CD1c-positive myeloid dendritic cell (primary cell): Measurements from ENCODE around the gene KCNMB2.
"Not testable (repeated sequence)": the region's sequence is repeated elsewhere in the genome, so short reads cannot be mapped to it uniquely, and the experiment has no call there.

Source experiments
- DNase-seq: peaks from one replicate; pipeline ENCODE4 v3.0.0-alpha.2; 2016; ENCODE audit errors: extremely low spot score

The KCNMB2 gene

GRCh38 chr3:178699810-178700209, 163.6 kb downstream of the KCNMB2 start:
- DNase-seq: no peak

DNA sequence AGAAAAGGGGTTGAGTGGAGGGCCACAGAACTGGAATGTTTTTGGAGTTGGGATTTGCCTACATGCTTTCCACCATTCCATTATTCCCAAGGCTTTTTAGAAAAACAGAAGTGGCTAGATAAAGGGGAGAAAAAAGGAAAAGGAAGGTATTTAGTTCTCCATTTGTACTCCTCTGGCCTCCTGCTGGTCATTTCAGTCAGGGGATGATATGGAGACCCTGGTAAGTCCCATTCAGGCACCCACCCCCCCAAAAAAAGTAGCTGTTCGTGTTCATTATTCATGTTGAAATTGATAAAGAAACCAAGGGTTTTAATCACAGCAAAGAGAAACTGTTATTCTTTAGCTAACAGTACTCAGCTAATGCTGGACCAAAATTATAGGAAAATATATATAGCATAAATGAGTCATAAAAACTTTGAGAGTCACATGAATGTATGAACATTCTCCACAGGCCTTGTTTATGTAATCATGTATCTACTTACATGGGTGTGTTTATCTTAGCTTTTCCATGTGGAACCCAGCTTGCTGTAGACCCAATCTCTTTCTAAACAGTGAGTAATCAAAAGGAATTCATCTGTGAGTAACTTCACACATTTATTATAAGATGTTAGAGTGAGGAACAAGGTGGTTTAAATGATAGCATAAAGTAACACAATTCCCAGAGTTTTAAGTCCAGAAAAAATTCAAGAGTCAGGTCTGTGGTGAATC, 167.2 kb downstream of the KCNMB2 start:
- no peak for DNase-seq

GRCh38 chr3:178705925-178706324, 169.7 kb downstream of the KCNMB2 start:
- DNase-seq: no peak

- DNase-seq: no peak
Observed at GRCh38 chr3:178706411-178706810, 170.2 kb downstream of the KCNMB2 start.

DNA sequence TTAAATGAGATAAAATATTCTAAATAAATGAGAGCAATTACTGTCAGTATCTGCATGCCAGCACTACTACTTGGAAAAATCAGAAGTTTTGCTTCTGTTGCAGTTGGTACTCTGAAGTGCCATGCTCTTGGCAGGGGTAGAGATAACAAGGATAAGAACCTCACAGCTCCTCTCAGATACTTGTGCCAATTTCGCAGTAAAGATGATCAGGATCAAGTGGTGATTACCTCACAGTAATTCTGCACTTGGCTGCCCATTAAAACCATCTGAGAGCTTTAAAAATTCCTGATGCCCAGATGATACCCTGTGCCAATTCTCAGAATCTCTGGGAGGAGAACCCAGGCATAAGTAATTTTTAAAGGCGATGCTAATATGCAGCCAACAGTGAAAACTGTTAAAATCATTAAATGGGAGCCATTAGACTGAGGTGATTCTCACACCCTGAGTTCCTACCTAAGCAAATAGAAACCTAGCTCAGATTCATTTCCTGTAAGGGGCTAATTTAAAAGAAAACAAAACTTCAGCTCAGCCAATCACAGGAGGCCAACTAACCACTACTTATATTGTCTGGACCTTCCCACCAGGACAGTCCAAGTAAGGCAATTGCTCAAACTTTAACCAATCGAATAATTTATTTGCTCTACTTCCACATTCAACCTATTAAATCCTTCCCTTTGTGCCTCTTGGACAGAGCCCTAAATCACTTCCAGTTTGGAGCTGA, 171.2 kb downstream of the KCNMB2 start:
- no peak for DNase-seq

DNA sequence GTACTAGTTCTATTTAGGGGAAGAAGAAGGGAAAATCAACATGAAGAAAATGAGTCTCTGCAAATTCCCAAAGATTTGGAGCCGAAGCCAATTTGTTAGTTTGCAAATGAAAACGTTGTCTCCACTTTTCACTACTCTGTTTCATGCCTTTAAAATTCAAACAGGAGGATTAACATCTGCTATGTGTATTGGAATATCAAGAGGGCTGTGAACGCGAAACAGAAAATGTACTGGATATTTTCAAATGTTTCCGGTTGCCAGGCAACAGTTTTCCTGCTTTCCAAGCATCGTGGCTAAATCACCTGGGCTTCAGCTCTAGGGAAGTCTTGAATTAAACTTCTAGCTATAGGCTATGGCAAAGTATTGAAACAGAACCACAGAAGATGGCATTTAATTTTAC, 172.8 kb downstream of the KCNMB2 start:
- DNase-seq: no peak

GRCh38 chr3:178711753-178712152, 175.5 kb downstream of the KCNMB2 start:
- DNase-seq: no peak

- no peak for DNase-seq
Observed at GRCh38 chr3:178712247-178712646, 176.0 kb downstream of the KCNMB2 start.

DNA sequence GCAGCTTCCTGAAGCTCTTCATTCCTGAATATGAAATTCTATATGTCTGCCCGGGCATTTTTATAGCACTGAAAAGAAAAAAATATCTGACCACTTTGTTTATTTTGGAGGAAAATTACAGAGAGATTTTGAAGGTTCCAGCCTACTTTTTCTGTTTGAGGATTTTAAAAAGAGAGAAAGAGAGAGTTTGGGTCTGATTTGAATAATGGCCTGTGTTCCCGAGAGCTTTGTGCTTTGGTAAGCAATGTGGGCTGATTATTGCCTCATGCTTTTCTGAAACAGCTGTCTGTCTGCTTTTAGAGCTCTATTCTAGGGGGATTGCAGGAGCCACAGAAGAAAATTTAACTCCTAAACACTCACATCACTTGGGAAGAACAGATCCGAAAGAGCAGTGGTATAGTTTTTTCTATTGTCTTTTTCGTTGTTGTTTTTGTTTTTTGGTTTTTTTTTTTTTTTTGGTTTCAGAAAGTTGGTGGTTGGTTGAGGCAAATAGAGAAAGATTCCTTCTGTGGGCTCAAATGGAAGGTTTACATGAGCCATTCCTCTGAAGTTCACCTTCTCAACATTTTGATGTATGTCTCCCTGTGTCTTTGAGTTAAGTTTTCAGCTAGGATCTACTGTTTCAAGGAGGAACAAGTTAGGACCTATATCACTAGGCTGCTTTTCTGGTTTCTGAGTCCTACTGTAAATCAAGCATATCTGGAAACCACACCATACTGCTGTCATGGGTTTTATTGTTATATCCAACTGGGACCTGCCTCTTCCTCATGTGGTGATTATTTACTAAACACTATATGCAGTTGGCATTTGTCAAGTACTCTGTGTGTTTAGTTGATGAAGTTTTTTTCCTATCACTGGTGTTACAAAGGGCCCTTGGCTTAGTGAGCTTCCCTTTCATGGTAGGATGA, 178.9 kb downstream of the KCNMB2 start:
- no peak for DNase-seq

GRCh38 chr3:178718995-178719635, 182.9 kb downstream of the KCNMB2 start:
- DNase-seq: no peak

DNA sequence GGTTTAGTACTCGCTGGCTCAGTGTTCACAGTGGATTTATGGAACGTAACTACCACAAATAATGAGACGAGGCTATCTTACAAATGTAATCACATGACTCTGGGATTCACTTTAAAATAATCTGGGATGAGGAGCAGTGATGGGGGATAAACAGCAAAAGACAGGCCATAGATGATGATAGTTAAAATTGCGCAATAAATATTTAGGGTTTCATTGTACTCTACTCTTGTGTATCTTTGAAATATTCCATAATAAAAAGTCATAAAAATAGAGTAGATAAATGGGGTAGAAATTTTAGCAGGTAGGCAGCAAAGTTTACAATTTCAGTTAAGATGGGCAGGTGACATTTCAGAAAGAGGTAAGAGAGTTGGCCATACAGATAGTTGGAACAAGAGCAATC, 196.6 kb downstream of the KCNMB2 start:
- DNase-seq: no peak

DNA sequence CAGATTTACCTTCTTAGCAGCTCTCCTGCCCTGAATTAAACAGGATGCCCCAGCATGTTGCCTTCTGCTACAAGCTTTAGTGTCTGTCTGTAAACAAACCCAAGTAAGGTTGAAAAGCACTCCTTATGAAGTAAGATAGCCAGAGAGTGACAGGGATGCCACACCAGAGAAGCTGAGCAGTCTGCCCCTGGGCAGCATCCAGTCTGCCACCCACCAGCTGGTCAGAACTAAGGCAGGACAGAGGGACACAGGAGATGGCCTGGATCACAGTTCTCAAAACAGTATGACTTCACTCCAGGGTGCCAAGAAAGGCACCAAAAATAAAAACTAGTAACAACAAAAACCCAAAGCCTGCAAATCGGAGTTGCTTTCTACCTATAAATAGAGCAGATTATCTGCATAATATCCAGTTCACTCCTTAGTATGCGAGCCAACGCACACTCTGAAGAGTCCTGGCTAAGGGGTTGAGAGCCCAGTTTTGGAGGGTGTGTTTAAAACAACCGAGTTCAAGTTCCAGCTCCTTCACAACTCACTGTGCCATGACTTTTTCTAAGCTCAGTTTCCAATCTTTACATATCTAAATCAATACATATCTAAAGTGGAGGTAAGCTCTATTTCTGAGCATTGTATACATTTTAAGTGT, 198.9 kb downstream of the KCNMB2 start:
- DNase-seq: no peak

DNA sequence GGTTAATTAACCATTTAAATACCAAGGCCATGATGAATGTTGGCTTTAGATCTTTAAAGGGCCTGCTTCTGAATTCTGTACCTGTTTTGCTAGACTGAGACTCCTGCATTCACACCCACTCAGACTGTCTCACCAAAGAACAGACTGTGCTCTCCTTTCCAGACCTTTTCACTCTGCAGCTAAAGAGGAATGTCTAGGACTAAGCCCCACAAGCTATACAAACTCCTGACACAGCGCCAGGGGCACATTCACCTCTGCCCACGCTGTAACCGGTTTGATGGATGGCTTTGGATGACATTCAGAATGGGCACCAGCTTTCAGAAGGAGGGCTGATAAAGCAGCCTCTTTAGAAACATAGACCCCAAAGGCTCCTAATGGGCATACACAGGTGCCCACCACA, 200.1 kb downstream of the KCNMB2 start:
- no peak for DNase-seq

GRCh38 chr3:178739720-178740119, 203.5 kb downstream of the KCNMB2 start:
- DNase-seq: no peak

GRCh38 chr3:178741020-178741419, 204.8 kb downstream of the KCNMB2 start:
- no peak for DNase-seq

GRCh38 chr3:178743297-178743696, 207.1 kb downstream of the KCNMB2 start:
- no peak for DNase-seq

- not testable (repeated sequence) for DNase-seq
Observed at GRCh38 chr3:178745861-178746655, 209.8 kb downstream of the KCNMB2 start.

DNA sequence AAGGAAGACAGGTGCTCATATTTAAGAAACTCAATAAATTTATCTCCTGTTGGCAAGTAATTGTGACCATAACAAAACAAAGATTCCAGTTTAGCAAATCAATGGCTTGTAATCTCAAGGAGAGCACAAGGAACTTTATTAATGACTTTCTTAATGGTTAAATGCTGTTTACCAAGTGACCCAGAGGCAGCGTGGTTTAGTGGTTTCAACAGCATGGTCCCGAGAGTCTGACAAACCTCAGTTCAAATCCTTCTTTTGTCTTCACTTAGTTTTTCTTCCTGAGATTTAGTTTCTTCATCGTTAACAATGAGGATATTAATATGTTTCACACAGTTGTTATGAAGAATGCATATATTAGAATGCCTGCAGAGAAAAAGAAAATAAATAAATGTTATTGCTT, 212.6 kb downstream of the KCNMB2 start:
- no peak for DNase-seq

DNA sequence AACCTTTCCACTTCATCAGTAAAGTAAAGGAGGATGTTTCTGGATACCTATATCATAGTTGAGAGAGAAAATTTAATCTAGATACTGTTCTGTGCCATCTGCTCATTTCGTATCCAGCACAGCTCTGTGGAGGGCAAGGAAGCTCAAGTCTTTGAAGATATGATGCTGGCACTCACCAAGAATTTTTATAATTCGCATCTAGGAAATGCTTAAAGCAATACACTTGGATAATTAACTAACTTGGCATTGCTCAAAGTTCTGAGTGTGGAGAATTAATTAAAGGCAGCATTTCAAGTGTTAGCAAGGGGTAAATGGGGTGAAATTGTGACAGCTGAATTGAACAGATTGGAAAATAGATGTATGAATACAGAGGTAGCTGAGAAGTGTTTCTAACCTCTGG, 213.2 kb downstream of the KCNMB2 start:
- no peak for DNase-seq

GRCh38 chr3:178750639-178751300, 214.5 kb downstream of the KCNMB2 start:
- no peak for DNase-seq
